IPS-20b (cell line): ENCODE data around the gene AIP.

Experiments
- H3K27ac ChIP-seq: one replicate; pipeline ENCODE4 v1.5.1; 2013; ENCODE audit warnings: low read length
- H3K27me3 ChIP-seq: 2 replicates; pipeline ENCODE4 v1.6.1; 2013; ENCODE audit warnings: mild to moderate bottlenecking, low read length, inconsistent platforms; ENCODE audit not compliant: insufficient read depth
- H3K36me3 ChIP-seq: 2 replicates; pipeline ENCODE4 v1.6.1; 2013; ENCODE audit warnings: low read depth, mild to moderate bottlenecking, inconsistent platforms, low read length, moderate library complexity; ENCODE audit not compliant: insufficient read depth
- H3K4me1 ChIP-seq: 2 replicates; pipeline ENCODE4 v1.6.1; 2013; ENCODE audit warnings: mild to moderate bottlenecking, control low read depth, inconsistent platforms, low read length, moderate library complexity; ENCODE audit not compliant: insufficient read depth
- H3K4me3 ChIP-seq: 2 replicates; pipeline ENCODE4 v1.5.1; 2013; ENCODE audit warnings: mild to moderate bottlenecking, low read length, inconsistent platforms
- H3K9ac ChIP-seq: 2 replicates; pipeline ENCODE4 v1.6.1; 2013; ENCODE audit warnings: low read depth, mild to moderate bottlenecking, inconsistent platforms, low read length, moderate library complexity
- H3K9me3 ChIP-seq: 2 replicates; pipeline ENCODE4 v1.6.1; 2013; ENCODE audit warnings: mild to moderate bottlenecking, low read depth, low read length, inconsistent platforms; ENCODE audit not compliant: insufficient read depth

AIP gene

GRCh38 chr11:67500831-67501715 lies 18.2 kb downstream of the AIP start:
- Histone ChIP-seq H3K9ac (no peak overlapping the region), H3K4me1 (peaks cover 5% of the 10 kb centered on the region; the same call in 1 of the 2 replicates), H3K27me3 (peaks cover 14% of the 10 kb centered on the region), H3K9me3 (no peaks in the 10 kb centered on the region), H3K36me3 (peaks cover 14% of the 10 kb centered on the region), H3K4me3 (no peak overlapping the region), H3K27ac (no peak overlapping the region)

GRCh38 chr11:67501854-67502253 lies 19.0 kb downstream of the AIP start:
- Histone ChIP-seq H3K4me1 (peaks cover 5% of the 10 kb centered on the region; the same call in 1 of the 2 replicates), H3K4me3 (no peak overlapping the region), H3K9ac (no peak overlapping the region), H3K9me3 (no peaks in the 10 kb centered on the region), H3K36me3 (peaks cover 16% of the 10 kb centered on the region), H3K27ac (no peak overlapping the region), H3K27me3 (peaks cover 14% of the 10 kb centered on the region)

GRCh38 chr11:67502328-67502979 lies 19.6 kb downstream of the AIP start:
- H3K9me3 ChIP-seq, result no peaks in the 10 kb centered on the region
- H3K9ac ChIP-seq, result no peak overlapping the region
- peaks cover 5% of the 10 kb centered on the region; the same call in 1 of the 2 replicates for H3K4me1 ChIP-seq
- peaks cover 16% of the 10 kb centered on the region for H3K36me3 ChIP-seq
- no peak overlapping the region for H3K4me3 ChIP-seq
- no peak overlapping the region for H3K27ac ChIP-seq
- H3K27me3 ChIP-seq, result peaks cover 14% of the 10 kb centered on the region

GRCh38 chr11:67503119-67504004 lies 20.5 kb downstream of the AIP start:
- Histone ChIP-seq H3K36me3 (peaks cover 16% of the 10 kb centered on the region), H3K27me3 (peaks cover 14% of the 10 kb centered on the region), H3K27ac (no peak overlapping the region), H3K9ac (peak overlapping the region; percentile 48; the same call in 1 of the 2 replicates), H3K9me3 (no peaks in the 10 kb centered on the region), H3K4me3 (peak overlapping the region; percentile 82; the same call in 1 of the 2 replicates), H3K4me1 (peaks cover 5% of the 10 kb centered on the region; the same call in 1 of the 2 replicates)

GRCh38 chr11:67504005-67504949 lies 21.5 kb downstream of the AIP start:
- H3K4me1 ChIP-seq, result peaks cover 5% of the 10 kb centered on the region; the same call in 1 of the 2 replicates
- no peak overlapping the region for H3K27ac ChIP-seq

GRCh38 chr11:67504950-67505581 lies 22.2 kb downstream of the AIP start, which contains the start of gene PITPNM1:
PITPNM1 (minus strand) TSS chr11:67505363; CDS start chr11:67504180, 1,183 bp downstream.
- Histone ChIP-seq H3K36me3 (peaks cover 16% of the 10 kb centered on the region), H3K27me3 (peaks cover 14% of the 10 kb centered on the region), H3K9me3 (no peaks in the 10 kb centered on the region), H3K4me3 (peak within 1 kb of the TSS; percentile 82), H3K27ac (no peak within 1 kb of the TSS), H3K4me1 (peaks cover 5% of the 10 kb centered on the region; the same call in 1 of the 2 replicates), H3K9ac (peak within 1 kb of the TSS; percentile 72)

More at GRCh38 chr11:67504005-67504949, 21.5 kb downstream of the AIP start:
- Histone ChIP-seq H3K4me3 (peak overlapping the region; percentile 82), H3K27me3 (peaks cover 14% of the 10 kb centered on the region), H3K36me3 (peaks cover 16% of the 10 kb centered on the region), H3K9ac (peak overlapping the region; percentile 72), H3K9me3 (no peaks in the 10 kb centered on the region)

GRCh38 chr11:67505605-67506396 lies 23.0 kb downstream of the AIP start:
- Histone ChIP-seq H3K36me3 (peaks cover 14% of the 10 kb centered on the region), H3K9ac (no peak overlapping the region), H3K27ac (no peak overlapping the region), H3K4me1 (peaks cover 5% of the 10 kb centered on the region; the same call in 1 of the 2 replicates), H3K9me3 (no peaks in the 10 kb centered on the region), H3K4me3 (peak overlapping the region; percentile 82; the same call in 1 of the 2 replicates), H3K27me3 (peaks cover 14% of the 10 kb centered on the region)

GRCh38 chr11:67506426-67507051 lies 23.7 kb downstream of the AIP start:
- no peak overlapping the region for H3K4me3 ChIP-seq
- H3K27me3 ChIP-seq, result peaks cover 14% of the 10 kb centered on the region
- no peak overlapping the region for H3K9ac ChIP-seq
- H3K4me1 ChIP-seq, result peaks cover 5% of the 10 kb centered on the region; the same call in 1 of the 2 replicates
- no peak overlapping the region for H3K27ac ChIP-seq
- 0 out of 2 replicates have a peak, but pooled peaks cover 6% of the 10 kb centered on the region for H3K36me3 ChIP-seq
- H3K9me3 ChIP-seq, result no peaks in the 10 kb centered on the region

- Histone ChIP-seq H3K4me1 (peaks cover 5% of the 10 kb centered on the region; the same call in 1 of the 2 replicates), H3K9ac (peak overlapping the region; percentile 67; the same call in 1 of the 2 replicates), H3K4me3 (peak overlapping the region; percentile 83), H3K27me3 (peaks cover 14% of the 10 kb centered on the region), H3K9me3 (no peaks in the 10 kb centered on the region), H3K36me3 (0 out of 2 replicates have a peak, but pooled peaks cover 3% of the 10 kb centered on the region), H3K27ac (peak overlapping the region; percentile 39)
Observed at GRCh38 chr11:67507242-67507863, 24.5 kb downstream of the AIP start.
